C4-2B (cell line): ENCODE data around the gene CLDN1.

Source experiments
- ZFX ChIP-seq: fragments of 450-650 bp; IDR thresholded peaks from 2 replicates; pipeline ENCODE4 v1.6.1; 2017
- TF ChIP-seq, protein P1 (sequence below): fragments of 450-650 bp; conservative IDR thresholded peaks from 2 replicates; pipeline ENCODE4 v1.5.1; 2017; ENCODE audit warnings: mild to moderate bottlenecking

- TF ChIP-seq, protein P1, sequence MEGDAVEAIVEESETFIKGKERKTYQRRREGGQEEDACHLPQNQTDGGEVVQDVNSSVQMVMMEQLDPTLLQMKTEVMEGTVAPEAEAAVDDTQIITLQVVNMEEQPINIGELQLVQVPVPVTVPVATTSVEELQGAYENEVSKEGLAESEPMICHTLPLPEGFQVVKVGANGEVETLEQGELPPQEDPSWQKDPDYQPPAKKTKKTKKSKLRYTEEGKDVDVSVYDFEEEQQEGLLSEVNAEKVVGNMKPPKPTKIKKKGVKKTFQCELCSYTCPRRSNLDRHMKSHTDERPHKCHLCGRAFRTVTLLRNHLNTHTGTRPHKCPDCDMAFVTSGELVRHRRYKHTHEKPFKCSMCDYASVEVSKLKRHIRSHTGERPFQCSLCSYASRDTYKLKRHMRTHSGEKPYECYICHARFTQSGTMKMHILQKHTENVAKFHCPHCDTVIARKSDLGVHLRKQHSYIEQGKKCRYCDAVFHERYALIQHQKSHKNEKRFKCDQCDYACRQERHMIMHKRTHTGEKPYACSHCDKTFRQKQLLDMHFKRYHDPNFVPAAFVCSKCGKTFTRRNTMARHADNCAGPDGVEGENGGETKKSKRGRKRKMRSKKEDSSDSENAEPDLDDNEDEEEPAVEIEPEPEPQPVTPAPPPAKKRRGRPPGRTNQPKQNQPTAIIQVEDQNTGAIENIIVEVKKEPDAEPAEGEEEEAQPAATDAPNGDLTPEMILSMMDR, result no peak
- no peak for TF ChIP-seq ZFX
These were observed 1.5 kb downstream of the CLDN1 start for GRCh38 chr3:190320594-190321362.
